Endothelial cell (in vitro differentiated cells): Measurements from ENCODE around the gene CCL19. TPM values are rescaled to one million over a fixed set of nuclear protein-coding genes. Genes with fewer than 3 reads are reported as not detected.

Experiments
- total RNA-seq: library from RNA; stranded (reverse); fragmentation: NEBNext Ultra II Directional; extraction: Animal tissue kit (Norgen Biotek cat#: 25700); gene quantifications from one replicate; pipeline ENCODE4 v1.2.1, GENCODE V29; 2021; ENCODE audit not compliant: unreplicated experiment

The CCL19 gene
- total RNA-seq, 1 donor from 2014 or later, result not detected

Other genes with a start within 250 kb of the CCL19 start
- 55.3 TPM for gene FAM219A, start 232.7 kb downstream of the CCL19 start, total RNA-seq
- 0.74 TPM for gene DNAI1, start 232.5 kb downstream of the CCL19 start, total RNA-seq
- 4.1 TPM for gene ENHO, start 168.3 kb downstream of the CCL19 start, total RNA-seq
- gene CNTFR, start 101.6 kb downstream of the CCL19 start, total RNA-seq, result 3.1 TPM
- 12.9 TPM for gene RPP25L, start 79.2 kb downstream of the CCL19 start, total RNA-seq
- gene DCTN3, start 70.8 kb downstream of the CCL19 start, total RNA-seq, result 81.5 TPM
- gene ARID3C, start 62.2 kb downstream of the CCL19 start, total RNA-seq, result not detected
- gene SIGMAR1, start 53.5 kb downstream of the CCL19 start, total RNA-seq, result 25.9 TPM
- gene GALT, start 44.6 kb downstream of the CCL19 start, total RNA-seq, result 53.1 TPM
- gene IL11RA, start 39.1 kb downstream of the CCL19 start, total RNA-seq, result 61.4 TPM
- not detected for gene CCL27, start 28.6 kb downstream of the CCL19 start, total RNA-seq
- not detected for gene CCL21, start 18.9 kb upstream of the CCL19 start, total RNA-seq